Neutrophil (primary cell): ENCODE data around the gene EEF1AKMT3.

Experiments used
- H3K27ac ChIP-seq: fragments of 200-600 bp; sonication (generic); 2 replicates; pipeline ENCODE4 v1.5.1; 2016; ENCODE audit warnings: mild to moderate bottlenecking, moderate library complexity
- H3K27me3 ChIP-seq: fragments of 200-600 bp; sonication (generic); 2 replicates; pipeline ENCODE4 v1.6.0; 2016; ENCODE audit warnings: mild to moderate bottlenecking
- H3K36me3 ChIP-seq: fragments of 200-600 bp; sonication (generic); 2 replicates; pipeline ENCODE4 v1.5.1; 2017
- H3K4me1 ChIP-seq, 2 experiments: fragments of 200-600 bp in 1 of 2; sonication (generic) in 1 of 2; 1 replicate in 1 of 2; 2 replicates in 1 of 2; pipeline versions ENCODE4 v1.5.1 to v1.6.1; 2013 to 2016; ENCODE audit warnings: low read depth in 1 of 2, low read length in 1 of 2, mild to moderate bottlenecking in 1 of 2, moderate library complexity in 1 of 2; ENCODE audit not compliant: control insufficient read depth in 1 of 2, insufficient read depth in 1 of 2
- H3K4me3 ChIP-seq, 2 experiments: fragments of 200-600 bp in 1 of 2; sonication (generic) in 1 of 2; 1 replicate in 1 of 2; 2 replicates in 1 of 2; pipeline ENCODE4 v1.5.1; 2013 to 2016; ENCODE audit warnings: low read depth in 1 of 2, low read length in 1 of 2, mild to moderate bottlenecking in 1 of 2, moderate library complexity in 1 of 2
- H3K9me3 ChIP-seq: fragments of 200-600 bp; sonication (generic); 2 replicates; pipeline ENCODE4 v1.5.1; 2016
- TF ChIP-seq, protein P1 (sequence below): fragments of 200-600 bp; sonication (generic); IDR thresholded peaks from 2 replicates; pipeline ENCODE4 v1.5.1; 2016; ENCODE audit warnings: antibody characterized with exemption

Gene EEF1AKMT3

GRCh38 chr12:57740656-57741412 lies 31.6 kb upstream of the EEF1AKMT3 start:
- H3K27ac ChIP-seq = peak overlapping the region; percentile 94
- H3K4me1 ChIP-seq = peaks cover 63 to 69% of the 10 kb centered on the region in 2 experiments
- TF ChIP-seq, protein P1, sequence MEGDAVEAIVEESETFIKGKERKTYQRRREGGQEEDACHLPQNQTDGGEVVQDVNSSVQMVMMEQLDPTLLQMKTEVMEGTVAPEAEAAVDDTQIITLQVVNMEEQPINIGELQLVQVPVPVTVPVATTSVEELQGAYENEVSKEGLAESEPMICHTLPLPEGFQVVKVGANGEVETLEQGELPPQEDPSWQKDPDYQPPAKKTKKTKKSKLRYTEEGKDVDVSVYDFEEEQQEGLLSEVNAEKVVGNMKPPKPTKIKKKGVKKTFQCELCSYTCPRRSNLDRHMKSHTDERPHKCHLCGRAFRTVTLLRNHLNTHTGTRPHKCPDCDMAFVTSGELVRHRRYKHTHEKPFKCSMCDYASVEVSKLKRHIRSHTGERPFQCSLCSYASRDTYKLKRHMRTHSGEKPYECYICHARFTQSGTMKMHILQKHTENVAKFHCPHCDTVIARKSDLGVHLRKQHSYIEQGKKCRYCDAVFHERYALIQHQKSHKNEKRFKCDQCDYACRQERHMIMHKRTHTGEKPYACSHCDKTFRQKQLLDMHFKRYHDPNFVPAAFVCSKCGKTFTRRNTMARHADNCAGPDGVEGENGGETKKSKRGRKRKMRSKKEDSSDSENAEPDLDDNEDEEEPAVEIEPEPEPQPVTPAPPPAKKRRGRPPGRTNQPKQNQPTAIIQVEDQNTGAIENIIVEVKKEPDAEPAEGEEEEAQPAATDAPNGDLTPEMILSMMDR = no peak

DNA sequence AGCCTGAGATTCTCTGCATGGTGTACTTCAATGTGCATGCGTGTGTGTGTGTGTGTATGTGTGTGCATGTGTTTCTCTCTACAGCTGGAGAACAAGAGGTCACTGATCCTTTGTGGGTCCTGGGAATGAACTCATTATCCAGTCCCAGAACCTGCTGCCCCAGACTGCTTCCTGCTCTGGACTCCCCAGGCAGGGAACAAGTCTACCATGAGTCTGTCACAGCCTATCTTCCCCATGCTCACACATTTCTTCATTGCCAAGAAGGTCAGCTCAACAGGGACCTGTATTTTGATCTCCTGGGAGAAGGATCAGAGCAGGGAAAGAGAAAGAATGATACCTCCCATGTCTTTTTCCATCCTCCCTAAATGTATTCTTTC lies 31.0 kb upstream of the EEF1AKMT3 start:
- Histone ChIP-seq H3K36me3 (peaks cover 35% of the 10 kb centered on the region), H3K4me3 (peak overlapping the region; percentile 61 to 72), H3K9me3 (no peaks in the 10 kb centered on the region), H3K27ac (peak overlapping the region; percentile 94), H3K4me1 (peaks cover 63 to 69% of the 10 kb centered on the region in 2 experiments), H3K27me3 (no peaks in the 10 kb centered on the region)
- TF ChIP-seq, protein P1 = no peak

More at GRCh38 chr12:57740656-57741412, 31.6 kb upstream of the EEF1AKMT3 start:
- no peaks in the 10 kb centered on the region for H3K9me3 ChIP-seq
- H3K27me3 ChIP-seq = no peaks in the 10 kb centered on the region
- H3K4me3 ChIP-seq = peak overlapping the region; percentile 61 to 72
- H3K36me3 ChIP-seq = peaks cover 40% of the 10 kb centered on the region

- Histone ChIP-seq H3K36me3 (peaks cover 28% of the 10 kb centered on the region), H3K4me1 (peaks cover 63 to 69% of the 10 kb centered on the region in 2 experiments), H3K4me3 (peak overlapping the region; percentile 61 to 72), H3K27ac (peak overlapping the region; percentile 94), H3K27me3 (no peaks in the 10 kb centered on the region), H3K9me3 (no peaks in the 10 kb centered on the region)
- TF ChIP-seq, protein P1 = peak; percentile 72
These were observed 30.3 kb upstream of the EEF1AKMT3 start for GRCh38 chr12:57741844-57742738.

GRCh38 chr12:57743769-57744168 lies 28.6 kb upstream of the EEF1AKMT3 start:
- TF ChIP-seq, protein P1 = no peak
- H3K4me1 ChIP-seq = peaks cover 63 to 69% of the 10 kb centered on the region in 2 experiments
- H3K27me3 ChIP-seq = no peaks in the 10 kb centered on the region
- H3K4me3 ChIP-seq = peak overlapping the region; percentile 59 to 69
- peak overlapping the region; percentile 94 for H3K27ac ChIP-seq
- peaks cover 13% of the 10 kb centered on the region for H3K36me3 ChIP-seq
- H3K9me3 ChIP-seq = no peaks in the 10 kb centered on the region

GRCh38 chr12:57744194-57744776 lies 28.1 kb upstream of the EEF1AKMT3 start:
- H3K4me1 ChIP-seq = peaks cover 59 to 64% of the 10 kb centered on the region in 2 experiments
- H3K4me3 ChIP-seq = peak overlapping the region; percentile 59 to 69
- TF ChIP-seq, protein P1 = no peak
- H3K9me3 ChIP-seq = no peaks in the 10 kb centered on the region
- H3K36me3 ChIP-seq = peaks cover 9% of the 10 kb centered on the region
- H3K27ac ChIP-seq = peak overlapping the region; percentile 94
- H3K27me3 ChIP-seq = no peaks in the 10 kb centered on the region
